SK-N-SH (cell line): ENCODE measurements around the gene TECPR1.

Experiments used
- CHD2 ChIP-seq: fragments of 150-350 bp; IDR thresholded peaks from 2 replicates; pipeline ENCODE4 v1.6.1; 2018; ENCODE audit warnings: low read length; ENCODE audit not compliant: partially characterized antibody
- CTCF ChIP-seq: fragments of 200-600 bp; sonication (generic); IDR thresholded peaks from 2 replicates; pipeline ENCODE4 v1.6.1; 2017; ENCODE audit warnings: antibody characterized with exemption, mild to moderate bottlenecking, moderate library complexity
- EZH2phosphoT487 ChIP-seq: fragments of 200-600 bp; sonication (generic); IDR thresholded peaks from 2 replicates; pipeline ENCODE4 v1.6.1; 2017; ENCODE audit warnings: low read depth, mixed run types, mild to moderate bottlenecking, antibody characterized with exemption, moderate library complexity, borderline replicate concordance
- FOXM1 ChIP-seq: IDR thresholded peaks from 2 replicates; pipeline ENCODE4 v1.4.0; 2012; ENCODE audit warnings: low read depth, mild to moderate bottlenecking
- JUND ChIP-seq: IDR thresholded peaks from 2 replicates; pipeline ENCODE4 v1.4.0; 2012
- MXI1 ChIP-seq: IDR thresholded peaks from 2 replicates; pipeline ENCODE4 v1.6.1; 2012; ENCODE audit warnings: mild to moderate bottlenecking, low read depth, low read length, improper control_type of control experiment
- RAD21 ChIP-seq: IDR thresholded peaks from 2 replicates; pipeline ENCODE4 v1.6.1; 2012; ENCODE audit warnings: mild to moderate bottlenecking, low read length
- RCOR1 ChIP-seq: fragments of 150-350 bp; IDR thresholded peaks from 2 replicates; pipeline ENCODE4 v1.6.1; 2017; ENCODE audit warnings: antibody characterized with exemption, low read length
- TAF1 ChIP-seq: IDR thresholded peaks from 2 replicates; pipeline ENCODE4 v1.6.1; 2012; ENCODE audit warnings: low read depth, mild to moderate bottlenecking, low read length, moderate library complexity, borderline replicate concordance
- YY1 ChIP-seq: IDR thresholded peaks from 2 replicates; pipeline ENCODE4 v1.4.0; 2012; ENCODE audit warnings: low read depth, mild to moderate bottlenecking

- TF ChIP-seq YY1: no peak
- no peak for TF ChIP-seq RCOR1
- TF ChIP-seq CTCF: no peak
- TF ChIP-seq JUND: no peak
- TF ChIP-seq TAF1: no peak
- no peak for TF ChIP-seq MXI1
- no peak for TF ChIP-seq EZH2phosphoT487
- no peak for TF ChIP-seq RAD21
- no peak for TF ChIP-seq CHD2
- TF ChIP-seq FOXM1: no peak
Measured at GRCh38 chr7:98288064-98288823, 36.2 kb upstream of the TECPR1 start.
